HFF-Myc (cell line): ENCODE measurements around the gene SMCO2.

Experiments
- DNase-seq: peaks from one replicate; pipeline ENCODE4 v3.0.0-alpha.2; 2011; ENCODE audit warnings: low read depth; ENCODE audit errors: extremely low read depth
- H3K4me3 ChIP-seq: replicated peaks from 2 replicates; pipeline ENCODE4 v1.5.1; 2011; ENCODE audit warnings: low read depth, mild to moderate bottlenecking, control low read depth, low read length
- CTCF ChIP-seq: IDR thresholded peaks from 2 replicates; pipeline ENCODE4 v1.5.1; 2012; ENCODE audit warnings: mild to moderate bottlenecking, low read depth, low read length, control low read depth; ENCODE audit errors: missing control alignments

Gene SMCO2

GRCh38 chr12:27491226-27491625, 44.7 kb downstream of the SMCO2 start:
- DNase-seq = no peak
- no peak for TF ChIP-seq CTCF
- H3K4me3 ChIP-seq = no peak overlapping the region

- no peak for DNase-seq
- no peak for TF ChIP-seq CTCF
- no peak overlapping the region for H3K4me3 ChIP-seq
Measured at GRCh38 chr12:27493260-27493940, 46.9 kb downstream of the SMCO2 start.

- DNase-seq = no peak
- TF ChIP-seq CTCF = no peak
- H3K4me3 ChIP-seq = no peak overlapping the region
Measured at GRCh38 chr12:27497446-27497845, 50.9 kb downstream of the SMCO2 start.

- no peak for DNase-seq
- TF ChIP-seq CTCF = no peak
- H3K4me3 ChIP-seq = no peak overlapping the region
Measured at GRCh38 chr12:27498149-27498548, 51.6 kb downstream of the SMCO2 start.

- DNase-seq = no peak
- no peak overlapping the region for H3K4me3 ChIP-seq
- no peak for TF ChIP-seq CTCF
Measured at GRCh38 chr12:27498761-27499160, 52.2 kb downstream of the SMCO2 start.

- DNase-seq = no peak
- H3K4me3 ChIP-seq = no peak overlapping the region
- no peak for TF ChIP-seq CTCF
Measured at GRCh38 chr12:27499377-27499776, 52.8 kb downstream of the SMCO2 start.

GRCh38 chr12:27500546-27500945, 54.0 kb downstream of the SMCO2 start:
- H3K4me3 ChIP-seq = no peak overlapping the region
- no peak for TF ChIP-seq CTCF
- no peak for DNase-seq
